NT2/D1 (cell line): Measurements from ENCODE around the gene RHOG.
A peak's percentile ranks its signal among the peaks of the same experiment; 100 is the strongest.

Experiments used
- DNase-seq: peaks from one replicate; pipeline ENCODE4 v3.0.0-alpha.2; 2011; ENCODE audit warnings: low read depth, low spot score
- H3K27me3 ChIP-seq: 2 replicates; pipeline ENCODE4 v1.6.0; 2011; ENCODE audit warnings: mild to moderate bottlenecking; ENCODE audit not compliant: insufficient read length, insufficient read depth
- H3K36me3 ChIP-seq: 2 replicates; pipeline ENCODE4 v1.6.1; 2011; ENCODE audit warnings: mild to moderate bottlenecking, low read length, mixed read lengths; ENCODE audit not compliant: insufficient read depth, insufficient read length
- H3K4me1 ChIP-seq: 2 replicates; pipeline ENCODE4 v1.5.1; 2011; ENCODE audit not compliant: insufficient read depth, insufficient read length
- H3K4me3 ChIP-seq: 2 replicates; pipeline ENCODE4 v1.5.1; 2011; ENCODE audit warnings: low read depth; ENCODE audit not compliant: insufficient read length
- H3K9ac ChIP-seq: 2 replicates; pipeline ENCODE4 v1.6.0; 2011; ENCODE audit warnings: low read depth; ENCODE audit not compliant: insufficient read length
- H3K9me3 ChIP-seq: 2 replicates; pipeline ENCODE4 v1.5.1; 2011; ENCODE audit warnings: mild to moderate bottlenecking, low read length; ENCODE audit not compliant: insufficient read depth
- SUZ12 ChIP-seq: IDR thresholded peaks from 2 replicates; pipeline ENCODE4 v1.6.1; 2011; ENCODE audit not compliant: insufficient read length, insufficient read depth; ENCODE audit errors: extremely low read depth
- YY1 ChIP-seq: IDR thresholded peaks from 2 replicates; pipeline ENCODE4 v1.6.1; 2011; ENCODE audit not compliant: insufficient read length, insufficient read depth
- ZNF274 ChIP-seq: IDR thresholded peaks from 2 replicates; pipeline ENCODE4 v1.6.1; 2011; ENCODE audit warnings: mild to moderate bottlenecking, low read depth, low read length

The RHOG gene

GRCh38 chr11:3879216-3879966, 38.6 kb upstream of the RHOG start:
- TF ChIP-seq SUZ12 (no peak), YY1 (no peak), ZNF274 (no peak)
- peaks cover 3% of the 10 kb centered on the region for H3K4me1 ChIP-seq
- no peaks in the 10 kb centered on the region for H3K9me3 ChIP-seq
- H3K4me3 ChIP-seq = no peak overlapping the region
- H3K36me3 ChIP-seq = no peaks in the 10 kb centered on the region
- no peaks in the 10 kb centered on the region for H3K27me3 ChIP-seq
- H3K9ac ChIP-seq = no peak overlapping the region
- no peak for DNase-seq

- peaks cover 3% of the 10 kb centered on the region for H3K4me1 ChIP-seq
- H3K27me3 ChIP-seq = no peaks in the 10 kb centered on the region
- H3K4me3 ChIP-seq = no peak overlapping the region
- H3K36me3 ChIP-seq = no peaks in the 10 kb centered on the region
- no peak overlapping the region for H3K9ac ChIP-seq
- TF ChIP-seq SUZ12 = no peak
- TF ChIP-seq ZNF274 = no peak
- TF ChIP-seq YY1 = no peak
- no peaks in the 10 kb centered on the region for H3K9me3 ChIP-seq
- no peak for DNase-seq
Observed at GRCh38 chr11:3878258-3878584, 37.5 kb upstream of the RHOG start.

- no peaks in the 10 kb centered on the region for H3K27me3 ChIP-seq
- TF ChIP-seq SUZ12 (no peak), ZNF274 (no peak), YY1 (no peak)
- H3K9me3 ChIP-seq = no peaks in the 10 kb centered on the region
- no peak overlapping the region for H3K4me3 ChIP-seq
- no peak overlapping the region for H3K9ac ChIP-seq
- DNase-seq = no peak
- H3K4me1 ChIP-seq = peaks cover 3% of the 10 kb centered on the region
- no peaks in the 10 kb centered on the region for H3K36me3 ChIP-seq
Observed at GRCh38 chr11:3877364-3878257, 36.9 kb upstream of the RHOG start.

GRCh38 chr11:3876613-3877012, 35.9 kb upstream of the RHOG start:
- no peaks in the 10 kb centered on the region for H3K27me3 ChIP-seq
- no peak overlapping the region for H3K4me3 ChIP-seq
- no peaks in the 10 kb centered on the region for H3K36me3 ChIP-seq
- no peak overlapping the region for H3K9ac ChIP-seq
- peaks cover 3% of the 10 kb centered on the region for H3K4me1 ChIP-seq
- H3K9me3 ChIP-seq = no peaks in the 10 kb centered on the region
- TF ChIP-seq ZNF274 (no peak), SUZ12 (no peak), YY1 (no peak)
- no peak for DNase-seq

GRCh38 chr11:3873712-3874349, 33.1 kb upstream of the RHOG start:
- no peak for DNase-seq
- Histone ChIP-seq H3K4me1 (peaks cover 3% of the 10 kb centered on the region), H3K9ac (peak overlapping the region; percentile 3), H3K9me3 (no peaks in the 10 kb centered on the region), H3K27me3 (no peaks in the 10 kb centered on the region), H3K4me3 (no peak overlapping the region), H3K36me3 (no peaks in the 10 kb centered on the region)
- TF ChIP-seq YY1 (no peak), ZNF274 (no peak), SUZ12 (no peak)

GRCh38 chr11:3867209-3868091, 26.7 kb upstream of the RHOG start:
- Histone ChIP-seq H3K36me3 (no peaks in the 10 kb centered on the region), H3K4me1 (peaks cover 4% of the 10 kb centered on the region), H3K27me3 (no peaks in the 10 kb centered on the region), H3K9ac (no peak overlapping the region), H3K4me3 (no peak overlapping the region), H3K9me3 (no peaks in the 10 kb centered on the region)
- TF ChIP-seq YY1 = no peak
- DNase-seq = no peak

GRCh38 chr11:3866836-3867208, 26.1 kb upstream of the RHOG start:
- no peak for TF ChIP-seq YY1
- no peak for TF ChIP-seq SUZ12
- no peak for TF ChIP-seq ZNF274
- no peaks in the 10 kb centered on the region for H3K27me3 ChIP-seq
- no peaks in the 10 kb centered on the region for H3K36me3 ChIP-seq
- no peak for DNase-seq
- H3K4me3 ChIP-seq = no peak overlapping the region
- no peaks in the 10 kb centered on the region for H3K9me3 ChIP-seq
- no peak overlapping the region for H3K9ac ChIP-seq
- peaks cover 4% of the 10 kb centered on the region for H3K4me1 ChIP-seq
